MG63 (cell line): ENCODE measurements around the gene HOXA6. TPM values are rescaled to one million over a fixed set of nuclear protein-coding genes. Genes with fewer than 3 reads are reported as not detected.

Experiments
- DNase-seq: peaks from one replicate; pipeline ENCODE4 v3.0.0-alpha.2; 2020
- H3K27me3 ChIP-seq: fragments of 250-450 bp; sonication (Bioruptor Pico); 2 replicates; pipeline ENCODE4 v1.5.1; 2020; ENCODE audit warnings: mild to moderate bottlenecking, moderate library complexity
- H3K36me3 ChIP-seq: fragments of 250-450 bp; sonication (Bioruptor Pico); 2 replicates; pipeline ENCODE4 v1.5.1; 2020; ENCODE audit warnings: mild to moderate bottlenecking, moderate library complexity
- H3K4me3 ChIP-seq: fragments of 250-450 bp; sonication (Bioruptor Pico); 2 replicates; pipeline ENCODE4 v1.5.1; 2020; ENCODE audit warnings: mild to moderate bottlenecking, moderate library complexity
- H3K9me3 ChIP-seq: fragments of 250-450 bp; sonication (Bioruptor Pico); 2 replicates; pipeline ENCODE4 v1.5.1; 2020; ENCODE audit warnings: mild to moderate bottlenecking, moderate library complexity
- total RNA-seq: library from RNA; depleted of rRNA; stranded (reverse); fragments of >200 nt; shearing (Covaris generic); gene quantifications from 2 replicates; pipeline ENCODE4 v1.2.3, GENCODE V29; 2014; ENCODE audit warnings: low replicate concordance

The HOXA6 gene
- total RNA-seq, 1 experiment from 2014 or later, result 0.82 TPM

- DNase-seq, result no peak
- no peaks in the 10 kb centered on the region for H3K27me3 ChIP-seq
- H3K4me3 ChIP-seq, result no peak overlapping the region
- peaks cover 23% of the 10 kb centered on the region for H3K36me3 ChIP-seq
- no peaks in the 10 kb centered on the region for H3K9me3 ChIP-seq
Observed at GRCh38 chr7:27141137-27141922, 6.2 kb downstream of the HOXA6 start.

GRCh38 chr7:27140126-27140857 is 7.3 kb downstream of the HOXA6 start:
- no peak for DNase-seq
- Histone ChIP-seq H3K9me3 (no peaks in the 10 kb centered on the region), H3K36me3 (peaks cover 16% of the 10 kb centered on the region), H3K4me3 (peak overlapping the region; percentile 40), H3K27me3 (no peaks in the 10 kb centered on the region)

GRCh38 chr7:27139334-27140125 is 8.0 kb downstream of the HOXA6 start:
- Histone ChIP-seq H3K9me3 (no peaks in the 10 kb centered on the region), H3K36me3 (peaks cover 13% of the 10 kb centered on the region), H3K27me3 (no peaks in the 10 kb centered on the region), H3K4me3 (peak overlapping the region; percentile 40)
- DNase-seq, result peak; percentile 60

GRCh38 chr7:27138985-27139333 is 8.6 kb downstream of the HOXA6 start:
- no peaks in the 10 kb centered on the region for H3K27me3 ChIP-seq

GRCh38 chr7:27138472-27138871 is 9.1 kb downstream of the HOXA6 start:
- H3K9me3 ChIP-seq, result no peaks in the 10 kb centered on the region
- H3K36me3 ChIP-seq, result peaks cover 8% of the 10 kb centered on the region
- H3K4me3 ChIP-seq, result peak overlapping the region; percentile 40; the same call in 1 of the 2 replicates
- no peaks in the 10 kb centered on the region for H3K27me3 ChIP-seq
- DNase-seq, result no peak

More at GRCh38 chr7:27138985-27139333, 8.6 kb downstream of the HOXA6 start:
- H3K4me3 ChIP-seq, result peak overlapping the region; percentile 40
- H3K36me3 ChIP-seq, result peaks cover 8% of the 10 kb centered on the region
- H3K9me3 ChIP-seq, result no peaks in the 10 kb centered on the region
- DNase-seq, result no peak

- Histone ChIP-seq H3K9me3 (no peaks in the 10 kb centered on the region), H3K36me3 (peaks cover 8% of the 10 kb centered on the region), H3K4me3 (peak overlapping the region; percentile 4; the same call in 1 of the 2 replicates), H3K27me3 (no peaks in the 10 kb centered on the region)
- DNase-seq, result no peak
Observed at GRCh38 chr7:27137640-27138315, 9.8 kb downstream of the HOXA6 start.

GRCh38 chr7:27134392-27134791 is 13.2 kb downstream of the HOXA6 start:
- H3K9me3 ChIP-seq, result no peaks in the 10 kb centered on the region
- H3K36me3 ChIP-seq, result no peaks in the 10 kb centered on the region; the same call in 1 of the 2 replicates
- peak; percentile 73 for DNase-seq
- no peaks in the 10 kb centered on the region for H3K27me3 ChIP-seq
- no peak overlapping the region for H3K4me3 ChIP-seq

GRCh38 chr7:27133409-27134231 is 14.0 kb downstream of the HOXA6 start:
- H3K4me3 ChIP-seq, result no peak overlapping the region
- H3K36me3 ChIP-seq, result peaks cover 7% of the 10 kb centered on the region; the same call in 1 of the 2 replicates
- no peak for DNase-seq
- no peaks in the 10 kb centered on the region for H3K27me3 ChIP-seq
- no peaks in the 10 kb centered on the region for H3K9me3 ChIP-seq

GRCh38 chr7:27132978-27133377 is 14.6 kb downstream of the HOXA6 start:
- Histone ChIP-seq H3K9me3 (no peaks in the 10 kb centered on the region), H3K36me3 (peaks cover 10% of the 10 kb centered on the region; the same call in 1 of the 2 replicates), H3K27me3 (no peaks in the 10 kb centered on the region), H3K4me3 (no peak overlapping the region)
- no peak for DNase-seq

- Histone ChIP-seq H3K27me3 (no peaks in the 10 kb centered on the region), H3K4me3 (no peak overlapping the region), H3K9me3 (no peaks in the 10 kb centered on the region), H3K36me3 (peaks cover 10% of the 10 kb centered on the region; the same call in 1 of the 2 replicates)
- DNase-seq, result no peak
Observed at GRCh38 chr7:27132214-27132613, 15.4 kb downstream of the HOXA6 start.

GRCh38 chr7:27131390-27131819 is 16.2 kb downstream of the HOXA6 start:
- no peak for DNase-seq
- Histone ChIP-seq H3K4me3 (peak overlapping the region; percentile 66), H3K9me3 (no peaks in the 10 kb centered on the region)

GRCh38 chr7:27130540-27131389 is 16.8 kb downstream of the HOXA6 start, which contains the start of gene HOXA4:
Gene HOXA4, minus strand, starts transcription at chr7:27130757. Its CDS starts 24 bp downstream, at chr7:27130733.
- H3K27me3 ChIP-seq, result no peaks in the 10 kb centered on the region
- DNase-seq, result peak; percentile 93

More at GRCh38 chr7:27131390-27131819, 16.2 kb downstream of the HOXA6 start:
- H3K27me3 ChIP-seq, result no peaks in the 10 kb centered on the region
- H3K36me3 ChIP-seq, result peaks cover 10% of the 10 kb centered on the region; the same call in 1 of the 2 replicates

GRCh38 chr7:27129729-27130539 is 17.6 kb downstream of the HOXA6 start:
- no peaks in the 10 kb centered on the region for H3K9me3 ChIP-seq
- H3K4me3 ChIP-seq, result peak overlapping the region; percentile 66
- peak; percentile 63 for DNase-seq
- peaks cover 10% of the 10 kb centered on the region; the same call in 1 of the 2 replicates for H3K36me3 ChIP-seq
- H3K27me3 ChIP-seq, result no peaks in the 10 kb centered on the region

More at GRCh38 chr7:27130540-27131389, 16.8 kb downstream of the HOXA6 start, which contains the start of gene HOXA4:
- peaks cover 10% of the 10 kb centered on the region; the same call in 1 of the 2 replicates for H3K36me3 ChIP-seq
- peak within 1 kb of the TSS; percentile 66 for H3K4me3 ChIP-seq
- no peaks in the 10 kb centered on the region for H3K9me3 ChIP-seq
